Mesenteric fat pad (tissue), 1 donor: ENCODE measurements around the gene KRTAP21-2. TPM values are rescaled to one million over a fixed set of nuclear protein-coding genes. Genes with fewer than 3 reads are reported as not detected.
"Not testable (repeated sequence)": the region's sequence is repeated elsewhere in the genome, so short reads cannot be mapped to it uniquely, and the experiment has no call there.

Experiments
- DNase-seq: peaks from one replicate; pipeline ENCODE4 v3.0.0-alpha.2; 2020; ENCODE audit warnings: low spot score
- long read RNA-seq: library from polyadenylated mRNA; unstranded; transcript quantifications from one replicate; pipeline ENCODE4 v2.0.0, GENCODE V29; 2020
- total RNA-seq: library from RNA; stranded (reverse); fragmentation: NEBNext Ultra II Directional; extraction: Animal tissue kit (Norgen Biotek cat#: 25700); gene quantifications from one replicate; pipeline ENCODE4 v1.2.1, GENCODE V29; 2021
- donor health status: DM: yes; HTN: yes; CAD: no.

The KRTAP21-2 gene
- total RNA-seq: not detected
- long read RNA-seq: 0 reads

- no peak for DNase-seq
Observed at GRCh38 chr21:30747159-30747558, at the start of gene KRTAP21-2. Gene KRTAP21-2 (minus strand): TSS chr21:30747259. CDS start chr21:30747202, 57 bp downstream.

DNA sequence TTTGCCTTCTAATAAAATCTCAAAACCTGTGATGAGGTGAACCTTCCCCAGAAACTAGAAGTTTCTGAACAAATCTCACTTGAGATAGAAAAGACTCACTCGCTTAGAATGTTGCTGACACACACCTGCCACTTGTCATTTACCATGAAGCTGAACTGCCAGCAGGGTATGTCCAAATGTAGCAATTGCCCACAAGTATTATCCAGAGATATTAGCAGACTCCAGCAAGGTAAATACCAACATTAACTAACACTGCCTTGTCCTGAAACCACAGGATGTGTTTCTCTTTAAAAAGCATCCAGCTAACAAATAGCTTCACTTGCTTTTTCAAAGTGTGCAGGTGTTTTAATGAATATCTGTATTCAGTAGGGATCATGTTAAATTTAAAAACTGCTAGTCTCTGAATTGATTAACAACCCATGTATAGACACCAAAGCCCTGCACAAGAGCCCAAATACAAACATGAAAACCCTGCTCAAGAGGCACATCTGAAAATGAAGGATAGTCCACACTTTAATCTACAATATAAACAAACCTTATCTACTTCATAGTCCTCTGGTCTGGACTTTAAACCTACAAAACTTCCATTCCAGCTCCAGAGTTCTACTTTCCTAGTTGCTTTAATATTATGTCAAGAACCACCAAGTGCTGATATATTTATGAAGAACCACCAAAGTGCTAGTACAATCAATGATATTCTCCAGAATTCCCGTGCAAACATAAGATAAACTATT, 46.7 kb upstream of the KRTAP21-2 start:
- no peak for DNase-seq

DNA sequence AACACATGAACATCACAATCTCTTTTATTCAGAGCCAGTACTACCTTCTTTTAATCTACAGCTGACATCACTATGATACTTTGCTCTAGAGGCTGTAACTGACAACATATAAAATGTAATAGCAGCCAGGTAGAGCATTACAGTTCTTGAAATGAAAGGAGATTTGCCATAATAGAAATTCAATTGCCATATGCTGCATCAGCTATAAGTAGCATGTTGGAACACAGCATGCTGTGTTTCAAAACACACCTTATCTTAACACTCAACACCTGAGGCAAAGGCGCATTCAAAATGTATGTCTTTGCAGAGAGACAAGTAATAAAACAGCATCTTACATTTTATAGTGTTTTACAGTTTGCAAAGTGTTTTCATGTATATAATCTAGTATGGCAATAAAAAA, 32.2 kb upstream of the KRTAP21-2 start:
- DNase-seq: no peak

DNA sequence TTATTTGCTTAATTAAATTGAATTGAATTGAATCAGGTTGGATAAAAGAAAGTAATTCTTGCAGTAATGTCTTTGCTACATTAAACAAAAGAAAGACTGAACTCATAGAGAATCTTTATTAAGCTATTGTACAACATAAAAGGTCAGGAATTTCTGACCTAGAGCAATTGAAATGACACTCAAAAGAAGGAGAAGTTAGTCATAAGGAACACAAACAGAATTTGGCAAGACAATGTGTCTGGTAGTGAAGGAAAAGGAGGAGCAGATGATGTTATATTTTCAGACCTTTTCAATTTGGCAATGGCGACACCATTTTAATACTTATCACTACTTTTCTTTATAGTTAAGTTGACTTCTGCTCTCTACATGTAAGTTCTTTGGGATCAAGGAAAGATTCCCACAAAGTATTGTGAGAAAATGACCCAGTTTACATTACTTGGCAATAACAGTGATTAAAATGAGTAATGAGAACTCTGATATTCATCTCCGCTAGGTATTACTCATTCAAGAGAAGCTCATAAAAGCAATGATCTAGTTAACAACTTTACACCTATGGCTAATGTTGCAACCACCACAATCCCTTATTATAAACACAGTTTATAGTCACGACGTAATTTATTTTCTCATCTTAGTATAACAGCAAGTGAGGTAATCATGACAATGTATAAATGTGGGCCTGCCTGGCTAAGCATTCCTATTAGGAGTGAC, 22.8 kb upstream of the KRTAP21-2 start:
- DNase-seq: no peak

GRCh38 chr21:30760776-30761175, 13.7 kb upstream of the KRTAP21-2 start:
- no peak for DNase-seq

DNA sequence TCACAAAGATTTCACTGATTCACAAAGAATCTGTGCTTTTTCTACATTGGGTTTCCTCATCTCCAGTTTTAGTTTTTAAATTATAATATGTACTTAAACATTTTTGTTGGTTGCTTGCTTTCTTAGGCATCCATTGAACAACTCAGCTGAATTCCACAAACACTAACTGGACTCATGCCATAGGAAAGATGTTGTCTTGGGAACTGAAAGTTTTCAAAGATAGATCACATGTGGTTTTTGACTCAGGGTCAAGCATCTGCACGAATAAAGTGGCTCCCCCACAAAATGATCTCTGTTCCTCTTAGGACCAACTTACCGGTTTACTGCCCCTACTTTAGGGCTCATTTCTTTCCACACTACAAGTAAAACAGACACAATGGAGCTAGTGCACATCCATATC, 11.2 kb upstream of the KRTAP21-2 start:
- no peak for DNase-seq

DNA sequence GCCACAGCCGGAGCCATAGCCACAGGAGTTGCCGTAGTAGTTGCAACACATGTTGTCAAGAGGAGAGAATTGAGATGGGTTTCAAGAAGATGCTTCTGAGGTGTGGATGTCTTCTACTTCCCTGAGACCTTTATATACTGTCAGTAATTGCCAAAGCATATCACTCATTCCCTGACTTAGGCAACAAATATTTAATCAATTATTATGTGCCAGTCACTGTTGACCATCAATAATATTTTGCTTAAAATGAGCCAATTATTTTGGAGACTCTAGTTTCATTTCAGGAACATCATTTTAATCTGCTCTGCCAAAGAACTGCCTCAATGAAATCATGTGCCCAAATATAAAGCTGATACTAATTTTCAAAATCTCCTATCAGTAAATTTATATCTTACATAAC, 8.3 kb upstream of the KRTAP21-2 start, which contains the start of gene KRTAP21-1:
Gene KRTAP21-1, minus strand, starts transcription at position 101 of the 400 bp plus-strand sequence. Its CDS starts 50 bp downstream, at position 51.
- not testable (repeated sequence) for DNase-seq

GRCh38 chr21:30740462-30740861, 6.6 kb downstream of the KRTAP21-2 start:
- no peak for DNase-seq

DNA sequence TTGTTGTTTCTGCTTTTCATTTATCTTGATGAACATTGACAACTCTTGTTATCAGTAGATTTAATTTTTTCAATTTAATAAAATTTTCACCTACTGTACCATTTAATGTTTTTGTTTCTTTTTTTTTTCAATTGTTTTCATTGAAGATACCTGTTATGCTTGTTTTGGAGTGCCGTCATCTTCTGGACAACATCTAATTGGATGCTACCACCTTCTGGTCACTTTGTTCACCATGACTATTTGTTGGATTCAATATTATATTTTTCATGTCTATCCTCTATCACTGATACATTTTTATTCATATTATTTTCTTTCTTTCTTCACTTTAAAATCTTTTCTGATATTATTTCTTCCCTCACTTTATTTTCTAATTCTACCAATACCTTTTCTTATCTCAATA, 14.0 kb downstream of the KRTAP21-2 start:
- DNase-seq: no peak

DNA sequence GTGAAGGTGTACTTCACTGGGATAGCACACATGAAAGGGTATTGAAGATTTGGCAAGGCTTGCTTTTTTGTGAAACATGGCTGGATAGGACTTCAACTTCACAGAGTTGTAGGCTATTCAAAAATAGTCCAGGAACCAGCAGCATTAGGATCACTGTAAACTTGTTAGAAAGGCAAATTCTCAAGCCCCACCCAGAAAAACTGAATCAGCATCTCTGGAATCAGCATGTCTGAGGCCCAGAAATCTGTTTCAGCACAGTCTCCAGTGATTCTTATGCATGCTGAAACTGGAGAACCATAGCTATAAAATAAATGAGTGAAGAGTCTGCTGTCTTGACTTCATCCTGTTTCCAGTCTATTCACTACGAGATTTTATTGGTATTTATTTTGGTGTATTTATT, 20.3 kb downstream of the KRTAP21-2 start:
- DNase-seq: no peak

DNA sequence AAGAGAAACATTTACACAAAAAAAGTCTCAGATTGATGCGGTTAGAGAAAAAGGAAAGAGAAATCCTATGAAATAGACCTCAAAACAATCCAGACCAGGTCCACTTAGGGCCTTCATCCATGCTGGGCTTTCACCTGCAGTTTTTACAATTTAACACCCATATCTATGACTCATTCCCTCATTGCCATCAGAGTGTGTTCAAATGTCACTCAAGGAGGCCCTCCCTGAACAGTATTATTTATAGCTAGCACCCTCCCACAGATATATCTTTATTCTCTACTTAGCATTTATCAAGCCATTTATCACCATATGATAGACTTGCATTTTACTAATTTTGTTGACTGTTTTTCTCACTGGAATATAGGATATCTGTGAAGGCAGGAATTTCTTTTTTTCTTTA, 27.7 kb downstream of the KRTAP21-2 start:
- no peak for DNase-seq

GRCh38 chr21:30718239-30718909, 28.7 kb downstream of the KRTAP21-2 start, which contains the start of gene KRTAP21-3:
Gene KRTAP21-3 (minus strand): TSS chr21:30718777. CDS start chr21:30718759, 18 bp downstream.
- no peak for DNase-seq

DNA sequence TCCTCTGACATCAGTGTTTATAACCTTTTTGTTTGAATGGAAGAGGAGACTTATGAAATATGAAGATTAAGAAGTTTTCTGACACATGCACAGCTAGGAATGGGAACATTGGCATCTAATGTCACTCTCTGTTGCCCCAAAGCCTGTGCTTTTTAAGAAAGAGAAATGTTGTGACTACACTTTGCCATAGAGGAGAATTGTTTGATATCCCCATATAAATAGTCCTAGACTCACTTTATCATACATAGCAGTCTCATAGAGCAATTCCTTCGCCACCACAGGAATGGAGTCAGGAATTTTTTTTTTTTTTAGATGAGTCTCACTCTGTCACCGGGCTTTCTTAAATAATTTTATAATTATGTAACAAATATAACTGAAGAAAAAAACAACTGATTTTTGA, 30.0 kb downstream of the KRTAP21-2 start:
- DNase-seq: no peak

DNA sequence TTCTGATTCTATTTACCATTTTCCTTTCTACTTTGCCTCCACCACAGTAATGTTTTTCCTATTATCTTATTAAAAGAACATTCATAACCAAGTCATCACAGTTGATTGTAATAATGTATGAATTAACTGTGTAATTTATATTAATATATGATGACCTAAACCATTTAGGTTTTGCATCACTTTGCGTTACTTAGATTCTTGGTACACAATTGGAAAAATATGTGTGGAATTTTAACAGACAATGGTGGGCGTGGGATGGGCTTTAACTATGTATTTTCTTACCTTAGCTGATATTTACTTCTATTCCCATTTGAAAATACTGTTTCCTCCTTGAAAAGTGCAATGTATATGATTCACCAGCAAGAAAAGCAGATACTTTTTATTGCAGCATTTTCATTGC, 32.1 kb downstream of the KRTAP21-2 start:
- DNase-seq: no peak

DNA sequence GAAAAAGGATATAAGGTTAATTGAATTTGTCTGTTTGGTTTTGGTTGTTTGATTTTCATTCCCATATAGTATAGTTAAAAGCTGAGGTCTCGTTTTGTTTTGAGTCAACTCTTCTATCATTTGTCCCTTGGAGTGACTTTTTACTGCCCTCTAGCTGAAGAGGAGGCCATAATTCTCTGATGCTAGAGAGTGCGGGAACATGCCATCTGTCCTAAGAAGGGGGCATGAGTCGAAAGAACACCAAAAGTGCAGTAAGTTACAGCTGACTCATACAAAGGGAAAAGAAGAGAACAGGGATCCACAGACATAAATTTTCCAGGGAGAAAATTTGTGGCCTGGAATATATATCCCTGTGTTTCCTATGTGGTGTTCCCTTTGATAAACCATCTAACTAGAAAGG, 32.6 kb downstream of the KRTAP21-2 start:
- DNase-seq: no peak

GRCh38 chr21:30713766-30714165, 33.3 kb downstream of the KRTAP21-2 start:
- DNase-seq: no peak

DNA sequence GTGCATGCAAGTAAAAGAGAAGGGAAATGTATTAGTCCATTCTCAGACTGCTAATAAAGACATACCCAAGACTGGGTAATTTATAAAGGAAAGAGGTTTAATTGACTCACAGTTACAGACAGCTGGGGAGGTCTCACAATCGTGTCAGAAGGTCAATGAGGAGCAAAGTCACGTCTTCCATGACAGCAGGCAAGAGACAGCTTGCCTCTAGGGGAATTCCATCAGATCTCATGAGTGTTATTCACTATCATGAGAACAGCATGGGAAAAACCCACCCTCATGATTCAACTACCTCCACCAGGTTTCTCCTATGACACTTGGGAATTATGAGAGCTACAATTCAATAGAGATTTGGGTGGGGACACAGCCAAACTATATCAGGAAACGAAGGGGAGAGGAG, 36.6 kb downstream of the KRTAP21-2 start:
- DNase-seq: no peak

DNA sequence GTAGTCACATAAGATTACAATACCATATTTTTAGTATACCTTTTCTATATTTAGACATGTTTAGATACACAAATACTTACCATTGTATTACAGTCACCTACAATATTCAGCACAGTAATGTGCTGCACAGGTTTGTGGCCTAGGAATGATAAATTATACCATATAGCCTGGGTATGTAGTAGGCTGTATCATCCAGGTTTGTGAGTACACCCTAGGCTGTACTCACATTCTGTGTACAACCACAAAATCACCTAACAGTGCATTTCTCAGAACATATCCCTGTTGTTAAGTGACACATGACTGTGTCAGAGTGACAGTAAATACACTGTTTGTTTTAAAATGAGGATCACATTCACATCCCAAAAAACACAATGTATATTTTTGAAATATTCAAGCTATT, 39.6 kb downstream of the KRTAP21-2 start:
- no peak for DNase-seq
